Measurements from ENCODE around the gene IL12A.

Gene IL12A

GRCh38 chr3:159989973-159990846, 1.6 kb downstream of the IL12A start:
- no peak for DNase-seq

- DNase-seq: no peak
These were observed 3.0 kb downstream of the IL12A start for GRCh38 chr3:159991591-159991990.

GRCh38 chr3:159992589-159992988, 4.0 kb downstream of the IL12A start:
- no peak for DNase-seq

GRCh38 chr3:159994182-159994581, 5.5 kb downstream of the IL12A start:
- DNase-seq: no peak

DNA sequence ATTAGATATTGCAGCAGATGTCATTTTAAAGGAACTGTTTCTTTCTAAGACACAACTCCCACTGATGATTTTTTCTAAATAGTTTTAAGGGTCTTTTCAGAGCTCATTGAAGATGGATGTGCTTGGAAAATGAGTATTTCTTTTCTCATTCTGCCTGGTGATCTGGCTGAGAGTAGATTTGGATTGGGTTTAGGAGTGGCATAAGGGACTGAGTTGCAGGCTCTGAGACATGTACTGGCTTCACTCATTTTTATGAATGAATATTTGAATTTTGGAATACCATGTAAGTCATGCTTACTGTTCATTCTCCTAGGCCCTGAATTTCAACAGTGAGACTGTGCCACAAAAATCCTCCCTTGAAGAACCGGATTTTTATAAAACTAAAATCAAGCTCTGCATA, 6.5 kb downstream of the IL12A start:
- DNase-seq: no peak

- no peak for DNase-seq
These were observed 7.4 kb downstream of the IL12A start for GRCh38 chr3:159996018-159996417.

- DNase-seq: no peak
These were observed 8.3 kb downstream of the IL12A start for GRCh38 chr3:159996959-159997358.

- no peak for DNase-seq
These were observed 12.6 kb downstream of the IL12A start for GRCh38 chr3:160001148-160001760.

DNA sequence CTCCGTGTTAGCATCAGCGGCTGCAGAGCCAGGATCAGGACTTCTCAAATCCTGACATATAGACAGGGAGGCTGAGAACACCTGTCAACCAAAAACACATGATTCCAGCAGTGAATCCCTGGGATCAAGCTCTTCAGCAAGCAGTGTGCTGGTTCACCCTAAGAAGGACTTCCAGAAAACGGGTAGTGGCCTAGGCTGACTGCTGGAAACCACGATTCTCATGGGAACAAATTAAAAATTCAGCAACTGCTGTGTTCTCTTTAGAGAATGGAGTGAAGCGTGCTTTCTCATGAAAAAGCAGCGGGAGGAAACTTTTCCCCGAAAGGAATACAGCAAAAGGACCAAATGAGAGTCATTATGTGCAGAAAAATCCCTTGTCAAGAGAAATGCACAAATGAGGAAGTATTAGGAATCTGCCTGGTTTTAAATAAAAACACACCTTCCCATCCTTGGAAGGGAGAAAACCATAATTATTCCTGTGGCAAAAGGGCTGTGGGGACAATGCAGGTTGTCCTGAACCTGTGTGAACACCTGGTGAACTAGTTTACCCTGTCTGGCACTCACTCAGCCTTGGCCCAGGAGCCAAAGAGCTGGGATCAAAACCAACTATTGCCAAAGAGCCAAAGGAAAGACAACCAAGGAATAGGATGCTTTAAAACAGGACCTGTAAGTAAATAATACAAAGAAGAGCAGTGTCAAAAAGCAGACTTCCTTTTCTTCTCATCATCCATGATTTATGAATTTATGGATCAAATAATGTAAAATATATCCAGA, 13.4 kb downstream of the IL12A start:
- DNase-seq: no peak

DNA sequence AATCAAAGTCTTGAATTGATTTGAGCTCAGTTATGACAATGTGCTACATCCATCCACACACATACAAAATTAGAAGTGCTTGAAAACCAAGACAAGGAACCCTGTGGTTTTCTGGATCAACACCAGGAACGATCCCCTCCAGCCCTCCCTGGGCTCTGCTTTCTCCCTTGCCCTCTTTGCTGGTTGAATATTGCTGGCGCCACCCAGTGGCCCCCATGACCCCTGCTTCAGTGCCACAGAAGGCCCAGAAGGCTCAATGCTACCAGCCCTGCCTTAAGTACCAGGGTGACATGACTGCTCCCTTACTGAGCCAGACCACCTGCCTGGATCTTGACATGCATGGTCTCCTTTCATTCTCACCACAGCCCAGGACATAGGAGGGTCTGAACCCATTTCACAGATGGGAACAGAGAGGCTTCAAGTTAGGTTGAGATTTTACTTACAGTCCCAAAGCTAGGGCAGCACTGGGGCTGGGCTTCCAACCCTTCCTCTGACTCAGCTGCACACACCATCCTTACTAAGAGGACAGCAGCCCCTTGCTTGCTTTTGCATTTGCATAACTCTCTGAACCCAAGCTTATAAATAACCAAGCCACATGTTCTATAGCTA, 15.0 kb downstream of the IL12A start:
- peak in 2 of 5 experiments; percentile 4 to 76 for DNase-seq

DNA sequence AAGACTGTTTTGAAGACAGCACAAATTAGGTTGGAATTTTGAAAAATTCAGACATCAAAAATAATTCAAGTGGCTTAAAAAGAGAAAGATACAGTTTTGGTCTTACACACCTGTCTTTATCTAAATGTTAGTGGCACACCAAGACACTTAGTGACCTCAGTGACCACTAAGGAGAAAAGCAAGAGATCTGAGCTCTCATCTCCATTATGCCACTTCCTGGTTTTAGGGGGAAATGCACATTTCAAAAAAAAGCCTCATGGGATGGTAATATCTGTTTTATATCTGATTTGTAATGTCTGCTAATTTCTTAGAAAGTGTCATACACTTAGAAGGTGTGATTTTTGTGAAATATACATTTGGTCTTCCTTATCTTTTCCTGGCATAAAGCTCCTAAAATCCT, 16.4 kb downstream of the IL12A start:
- DNase-seq: peak in 1 of 5 experiments; percentile 60

- peak in 1 of 5 experiments; percentile 68 for DNase-seq
These were observed 17.9 kb downstream of the IL12A start for GRCh38 chr3:160006282-160007163.

GRCh38 chr3:160008961-160009360, 20.3 kb downstream of the IL12A start:
- DNase-seq: no peak

DNA sequence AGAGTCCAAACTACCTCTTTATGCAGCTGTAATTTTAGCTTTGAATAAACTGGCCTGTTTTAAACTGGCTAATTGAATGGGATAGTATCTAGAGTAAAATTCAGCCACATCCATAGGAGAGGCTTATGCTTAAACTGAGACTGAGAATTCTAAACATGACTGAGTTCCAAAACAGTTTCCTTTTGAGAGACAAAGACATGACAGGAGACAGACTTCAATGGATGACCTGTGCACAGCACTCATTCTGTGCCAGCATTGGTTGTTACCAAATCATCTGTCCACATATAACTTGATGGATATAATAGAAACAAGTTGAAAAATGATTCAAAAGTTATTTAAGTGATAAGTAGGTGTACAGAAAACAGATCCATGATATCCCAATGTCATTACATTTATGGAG, 20.9 kb downstream of the IL12A start:
- no peak for DNase-seq

- DNase-seq: peak in 1 of 5 experiments; percentile 67
These were observed 21.9 kb downstream of the IL12A start for GRCh38 chr3:160010578-160010977.

GRCh38 chr3:160012108-160012507, 23.5 kb downstream of the IL12A start:
- peak in 1 of 5 experiments; percentile 80 for DNase-seq

DNA sequence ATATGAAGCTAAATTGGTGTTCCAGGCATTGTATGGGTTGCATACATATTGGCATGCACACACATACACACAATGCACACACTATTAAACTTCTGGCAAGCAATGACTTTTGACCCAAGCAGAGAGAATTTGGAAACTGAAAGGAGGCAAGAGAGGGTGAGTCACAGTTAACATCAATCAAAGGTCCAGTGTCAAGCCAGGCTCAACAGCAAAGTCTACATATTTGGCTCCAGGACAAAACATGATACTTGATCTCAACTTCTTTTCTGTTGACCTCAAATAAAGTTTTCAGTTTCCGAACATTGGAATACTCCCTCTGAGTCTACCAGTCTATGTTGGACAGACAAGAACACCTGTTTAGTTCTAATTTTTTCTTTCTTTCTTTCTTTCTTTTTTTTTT, 28.3 kb downstream of the IL12A start:
- no peak for DNase-seq

GRCh38 chr3:160018959-160019358, 30.3 kb downstream of the IL12A start:
- DNase-seq: no peak

- DNase-seq: no peak
These were observed 31.5 kb downstream of the IL12A start for GRCh38 chr3:160020057-160020711.

DNA sequence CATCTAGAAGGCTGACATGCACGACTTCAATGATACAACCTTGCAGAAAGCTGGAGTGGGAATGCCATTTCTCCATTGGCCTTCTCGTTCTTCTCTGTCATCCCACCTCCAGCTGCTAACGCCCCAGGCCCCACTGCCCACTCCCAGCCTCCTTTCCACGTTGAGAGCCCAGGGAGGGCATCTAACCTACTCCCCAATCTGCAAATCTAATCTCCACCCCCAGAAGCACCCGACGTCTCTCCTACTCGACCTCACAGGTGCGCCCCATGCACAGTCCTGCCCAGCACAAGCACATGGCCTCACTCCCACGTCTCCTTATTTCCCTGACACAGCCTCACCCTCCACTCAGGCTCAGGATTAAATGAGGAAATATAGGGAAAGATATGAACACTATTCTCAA, 33.4 kb downstream of the IL12A start:
- no peak for DNase-seq

- DNase-seq: no peak
These were observed 34.8 kb downstream of the IL12A start for GRCh38 chr3:160023476-160023875.
